ENCODE data around the gene TEPSIN.

TEPSIN gene

DNA sequence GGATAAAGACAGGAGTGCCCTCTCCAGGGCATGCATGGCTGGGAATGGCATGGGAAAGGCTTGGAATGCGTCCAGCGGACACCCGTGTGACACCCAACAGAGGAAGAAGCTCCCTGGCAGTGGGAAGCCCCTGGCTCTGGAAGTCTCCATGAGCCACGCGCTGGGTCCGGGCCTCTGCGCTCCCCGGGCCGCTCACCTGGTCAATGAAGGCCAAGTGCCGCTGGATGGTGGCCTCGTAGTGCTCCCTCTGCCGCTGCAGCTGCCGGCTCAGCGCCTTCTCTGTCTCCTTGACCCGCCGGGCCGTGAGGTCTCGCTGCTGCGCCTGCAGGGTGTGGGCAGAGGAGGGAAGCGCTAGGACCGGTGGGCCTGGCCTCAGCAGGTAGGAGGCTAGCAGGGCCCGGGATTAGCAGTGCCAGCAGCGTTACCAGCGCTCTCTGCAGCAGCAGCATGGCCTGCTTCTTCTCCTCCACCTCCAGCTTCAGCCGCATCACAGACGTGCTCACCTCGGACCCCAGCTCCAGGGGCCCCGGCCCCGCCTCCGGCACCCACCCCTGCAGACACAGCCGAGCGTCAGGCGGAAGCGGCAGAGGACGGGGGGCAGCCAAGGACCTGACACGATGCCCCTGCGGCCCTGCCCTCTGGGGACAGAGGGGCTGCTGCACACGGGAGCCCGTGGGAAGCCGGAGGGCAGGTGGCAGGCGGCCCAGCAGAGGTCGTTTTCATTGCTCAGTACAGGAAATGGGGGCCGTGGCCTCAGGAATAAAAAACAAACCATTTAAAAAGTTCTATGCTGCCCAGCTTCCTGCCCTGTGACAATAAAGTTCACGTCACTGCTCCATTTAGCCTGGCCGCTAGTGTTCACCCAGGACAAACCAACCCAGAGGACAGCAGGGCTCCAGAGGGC, 42.1 kb downstream of the TEPSIN start:
- no peaks in the 10 kb centered on the region for H3K27me3 ChIP-seq (ENCODE audit: control insufficient read depth in 1 of 2, insufficient read depth in 1 of 2, low read length in 2 of 2)
- H4K91ac ChIP-seq (ENCODE audit: low read length) = no peak overlapping the region
- H3K4ac ChIP-seq (ENCODE audit: low read depth in 1 of 2, low read length in 2 of 2) = no peak overlapping the region
- no peak overlapping the region for H2BK5ac ChIP-seq (ENCODE audit: low read depth, low read length, poor library complexity, severe bottlenecking)
- 88% methylated on average over 45 of the region's 45 CpGs for WGBS
- H3K23ac ChIP-seq (ENCODE audit: low read length in 2 of 2) = no peak overlapping the region
- no peak overlapping the region for H2AK5ac ChIP-seq (ENCODE audit: low read length, severe bottlenecking)
- H2BK120ac ChIP-seq (ENCODE audit: low read depth, low read length) = no peak overlapping the region
- peaks cover 10% of the 10 kb centered on the region for H3K4me1 ChIP-seq (ENCODE audit: control insufficient read depth, insufficient read depth, low read depth, low read length)
- no peak overlapping the region for H2BK12ac ChIP-seq (ENCODE audit: low read length in 2 of 2)
- H2AFZ ChIP-seq (ENCODE audit: low read depth, low read length) = no peak overlapping the region
- H2BK15ac ChIP-seq (ENCODE audit: low read depth, poor library complexity, severe bottlenecking) = no peak overlapping the region
- DNase-seq = no peak
- H3K9ac ChIP-seq (ENCODE audit: low read length) = no peak overlapping the region
- H3K27ac ChIP-seq (ENCODE audit: low read length, poor library complexity, severe bottlenecking) = no peak overlapping the region
- H3K36me3 ChIP-seq (ENCODE audit: control insufficient read depth in 1 of 2, insufficient read depth in 2 of 2, low read depth in 1 of 2, low read length in 2 of 2) = peaks cover 0 to 86% of the 10 kb centered on the region in 2 experiments
- no peaks in the 10 kb centered on the region for H3K9me3 ChIP-seq (ENCODE audit: control insufficient read depth, low read length)
- H3K79me1 ChIP-seq (replicated peaks; ENCODE audit: low read length, poor library complexity, severe bottlenecking) = peaks cover 2% of the 10 kb centered on the region
- H3K18ac ChIP-seq (ENCODE audit: low read depth in 1 of 2, low read length in 2 of 2) = no peak overlapping the region
- H3K4me3 ChIP-seq (ENCODE audit: insufficient read depth in 1 of 2, low read depth in 1 of 2, low read length in 2 of 2) = no peak overlapping the region
- H3K14ac ChIP-seq (ENCODE audit: low read length in 2 of 2) = no peak overlapping the region
- no peak overlapping the region for H3K4me2 ChIP-seq (ENCODE audit: low read length, poor library complexity, severe bottlenecking)
- no peak overlapping the region for H4K8ac ChIP-seq (ENCODE audit: low read length)

DNA sequence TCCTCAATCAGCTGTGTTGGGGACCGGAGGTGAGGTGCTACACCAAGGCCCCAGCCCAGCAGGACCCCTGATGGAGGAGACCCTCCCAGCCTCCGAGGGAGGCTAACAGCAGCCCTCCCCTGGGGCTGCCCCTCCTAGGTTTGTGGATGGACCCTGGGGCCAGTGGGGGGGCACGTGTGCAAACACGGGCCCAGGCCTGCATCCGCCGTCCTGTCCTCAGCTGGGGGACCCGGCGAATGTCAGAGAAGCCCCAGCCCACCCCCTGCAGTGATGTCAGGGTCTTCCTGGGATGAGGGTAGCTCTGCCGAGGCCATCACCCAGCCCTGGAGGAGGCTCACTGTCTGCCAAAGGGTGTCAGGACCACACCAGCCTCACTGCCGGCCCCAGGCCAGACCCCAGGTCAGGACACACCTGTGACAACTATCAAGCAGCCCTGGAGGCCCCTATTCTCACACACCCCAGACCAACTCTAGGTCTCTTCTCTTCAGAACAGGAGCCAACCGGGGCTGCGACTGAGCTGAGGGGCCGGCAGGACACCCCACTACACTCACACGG, 42.8 kb downstream of the TEPSIN start:
- Histone ChIP-seq H3K4me2 (ENCODE audit: low read length, poor library complexity, severe bottlenecking) (no peak overlapping the region), H3K27me3 (ENCODE audit: control insufficient read depth in 1 of 2, insufficient read depth in 1 of 2, low read length in 2 of 2) (no peaks in the 10 kb centered on the region), H4K8ac (ENCODE audit: low read length) (no peak overlapping the region), H2BK120ac (ENCODE audit: low read depth, low read length) (no peak overlapping the region), H4K91ac (ENCODE audit: low read length) (no peak overlapping the region), H2BK12ac (ENCODE audit: low read length in 2 of 2) (no peak overlapping the region), H3K27ac (ENCODE audit: low read length, poor library complexity, severe bottlenecking) (no peak overlapping the region), H2BK5ac (ENCODE audit: low read depth, low read length, poor library complexity, severe bottlenecking) (no peak overlapping the region), H3K4ac (ENCODE audit: low read depth in 1 of 2, low read length in 2 of 2) (no peak overlapping the region), H2AFZ (ENCODE audit: low read depth, low read length) (no peak overlapping the region), H2AK5ac (ENCODE audit: low read length, severe bottlenecking) (no peak overlapping the region), H2BK15ac (ENCODE audit: low read depth, poor library complexity, severe bottlenecking) (no peak overlapping the region), H3K18ac (ENCODE audit: low read depth in 1 of 2, low read length in 2 of 2) (no peak overlapping the region), H3K23ac (ENCODE audit: low read length in 2 of 2) (no peak overlapping the region), H3K4me1 (ENCODE audit: control insufficient read depth, insufficient read depth, low read depth, low read length) (peaks cover 10% of the 10 kb centered on the region), H3K9me3 (ENCODE audit: control insufficient read depth, low read length) (no peaks in the 10 kb centered on the region), H3K36me3 (ENCODE audit: control insufficient read depth in 1 of 2, insufficient read depth in 2 of 2, low read depth in 1 of 2, low read length in 2 of 2) (peaks cover 0 to 94% of the 10 kb centered on the region in 2 experiments), H3K79me1 (replicated peaks; ENCODE audit: low read length, poor library complexity, severe bottlenecking) (peaks cover 2% of the 10 kb centered on the region), H3K4me3 (ENCODE audit: insufficient read depth in 1 of 2, low read depth in 1 of 2, low read length in 2 of 2) (no peak overlapping the region), H3K14ac (ENCODE audit: low read length in 2 of 2) (no peak overlapping the region), H3K9ac (ENCODE audit: low read length) (no peak overlapping the region)
- WGBS = 92% methylated on average over 14 of the region's 14 CpGs
- no peak for DNase-seq

DNA sequence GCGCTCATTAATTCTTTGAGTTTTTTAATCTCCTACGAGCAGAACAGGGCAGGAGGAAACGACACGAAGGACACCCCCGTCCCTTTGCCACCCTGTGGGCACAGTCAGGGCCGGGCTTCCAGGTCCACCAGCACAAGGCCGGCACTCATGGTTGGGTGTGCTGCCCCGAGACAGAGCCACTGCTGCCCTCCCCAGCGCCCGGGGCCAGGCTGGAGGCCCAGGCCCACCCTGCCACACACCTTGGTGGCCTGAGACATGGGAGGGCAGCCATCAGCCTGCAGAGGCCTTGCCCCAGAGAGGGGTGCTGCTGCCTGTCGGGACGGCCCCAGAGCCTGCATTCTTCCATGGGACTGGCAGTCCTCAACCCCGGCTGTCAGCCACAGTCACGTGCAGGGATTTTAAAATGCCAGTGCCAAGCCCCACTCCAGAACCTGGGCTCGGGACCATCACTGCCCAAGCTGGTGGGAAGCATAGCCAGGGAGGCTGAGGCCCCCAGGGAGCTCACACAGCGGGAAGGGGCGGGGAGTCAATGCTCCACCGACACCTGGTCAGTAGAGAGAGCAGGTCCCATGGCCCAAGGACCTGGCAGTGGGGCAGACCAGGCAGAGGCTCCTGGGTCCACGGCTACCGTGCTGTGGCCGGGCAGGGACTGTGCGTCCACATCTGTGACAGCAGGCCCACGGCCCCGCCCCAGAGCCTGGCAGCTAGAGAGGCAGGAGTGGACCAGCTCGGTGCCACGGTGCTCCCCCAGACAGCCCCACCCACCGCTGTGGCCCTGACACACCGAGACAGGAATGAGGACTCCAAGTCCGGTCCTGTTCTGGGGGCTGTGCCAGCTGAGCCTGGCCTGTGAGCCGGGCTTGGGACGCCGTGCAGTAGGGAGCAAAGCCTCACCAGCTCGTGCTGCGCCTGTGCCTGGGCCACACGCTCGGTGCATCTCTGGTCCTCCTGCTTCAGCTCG, 43.6 kb downstream of the TEPSIN start:
- H4K91ac ChIP-seq (ENCODE audit: low read length) = peak overlapping the region; percentile 47
- peaks cover 0 to 97% of the 10 kb centered on the region in 2 experiments for H3K36me3 ChIP-seq (ENCODE audit: control insufficient read depth in 1 of 2, insufficient read depth in 2 of 2, low read depth in 1 of 2, low read length in 2 of 2)
- H3K4me2 ChIP-seq (ENCODE audit: low read length, poor library complexity, severe bottlenecking) = no peak overlapping the region
- H3K79me1 ChIP-seq (replicated peaks; ENCODE audit: low read length, poor library complexity, severe bottlenecking) = peaks cover under 1% of the 10 kb centered on the region
- H2BK5ac ChIP-seq (ENCODE audit: low read depth, low read length, poor library complexity, severe bottlenecking) = no peak overlapping the region
- no peak overlapping the region for H2AK5ac ChIP-seq (ENCODE audit: low read length, severe bottlenecking)
- no peak overlapping the region for H3K27ac ChIP-seq (ENCODE audit: low read length, poor library complexity, severe bottlenecking)
- H3K4me1 ChIP-seq (ENCODE audit: control insufficient read depth, insufficient read depth, low read depth, low read length) = peaks cover 8% of the 10 kb centered on the region
- H3K9ac ChIP-seq (ENCODE audit: low read length) = no peak overlapping the region
- no peak overlapping the region for H2BK12ac ChIP-seq (ENCODE audit: low read length in 2 of 2)
- 96% methylated on average over 37 of the region's 37 CpGs for WGBS
- peak overlapping the region in 1 of 2 experiments; percentile 16 for H3K4me3 ChIP-seq (ENCODE audit: insufficient read depth in 1 of 2, low read depth in 1 of 2, low read length in 2 of 2)
- H2AFZ ChIP-seq (ENCODE audit: low read depth, low read length) = no peak overlapping the region
- no peak for DNase-seq
- H4K8ac ChIP-seq (ENCODE audit: low read length) = no peak overlapping the region
- H3K18ac ChIP-seq (ENCODE audit: low read depth in 1 of 2, low read length in 2 of 2) = no peak overlapping the region
- H3K14ac ChIP-seq (ENCODE audit: low read length in 2 of 2) = peak overlapping the region in 1 of 2 experiments; percentile 49
- H3K4ac ChIP-seq (ENCODE audit: low read depth in 1 of 2, low read length in 2 of 2) = no peak overlapping the region
- H3K23ac ChIP-seq (ENCODE audit: low read length in 2 of 2) = no peak overlapping the region
- no peak overlapping the region for H2BK15ac ChIP-seq (ENCODE audit: low read depth, poor library complexity, severe bottlenecking)
- no peaks in the 10 kb centered on the region for H3K9me3 ChIP-seq (ENCODE audit: control insufficient read depth, low read length)
- no peak overlapping the region for H2BK120ac ChIP-seq (ENCODE audit: low read depth, low read length)
- no peaks in the 10 kb centered on the region for H3K27me3 ChIP-seq (ENCODE audit: control insufficient read depth in 1 of 2, insufficient read depth in 1 of 2, low read length in 2 of 2)

All from mesenchymal stem cell (in vitro differentiated cells and primary cell).